Stomach (tissue), 4 donors: ENCODE results near the gene FOSL2.

Experiments
- POLR2AphosphoS5 ChIP-seq, 3 donors: sonication (generic); formaldehyde crosslinking; IDR thresholded peaks; one replicate each; pipeline ENCODE4 v1.6.1; 2016; ENCODE audit warnings: antibody characterized with exemption in 3 of 3
- TF ChIP-seq, protein P1 (sequence below), 7 experiments: fragments of 450-650 bp in 4 of 7; fragments of 200-600 bp in 3 of 7; sonication (generic) in 3 of 7; IDR thresholded peaks; one replicate each; pipeline ENCODE4 v1.5.1; 2016 to 2019; ENCODE audit warnings: antibody characterized with exemption in 7 of 7, control low read depth in 2 of 7, mild to moderate bottlenecking in 1 of 7

DNA sequence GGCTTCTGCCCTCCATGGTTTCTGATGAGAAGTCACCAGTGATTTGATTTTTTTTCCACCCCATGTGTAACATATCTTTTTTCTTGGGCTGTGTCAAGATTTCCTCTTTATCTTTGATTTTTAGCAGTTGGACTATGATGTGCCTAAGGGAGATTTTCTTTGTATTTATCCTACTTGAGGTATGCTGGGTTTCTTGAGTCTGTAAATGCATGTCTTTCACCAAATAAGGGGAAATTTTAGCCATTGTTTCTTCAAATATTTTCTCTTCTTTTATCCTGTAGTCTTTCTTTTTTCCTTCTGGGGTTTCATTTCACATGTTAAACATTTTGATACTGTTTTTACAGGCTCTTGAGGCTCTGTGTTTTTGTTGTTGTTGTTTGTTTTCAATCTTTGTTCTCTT lies 69.5 kb downstream of the FOSL2 start:
- TF ChIP-seq, protein P1, sequence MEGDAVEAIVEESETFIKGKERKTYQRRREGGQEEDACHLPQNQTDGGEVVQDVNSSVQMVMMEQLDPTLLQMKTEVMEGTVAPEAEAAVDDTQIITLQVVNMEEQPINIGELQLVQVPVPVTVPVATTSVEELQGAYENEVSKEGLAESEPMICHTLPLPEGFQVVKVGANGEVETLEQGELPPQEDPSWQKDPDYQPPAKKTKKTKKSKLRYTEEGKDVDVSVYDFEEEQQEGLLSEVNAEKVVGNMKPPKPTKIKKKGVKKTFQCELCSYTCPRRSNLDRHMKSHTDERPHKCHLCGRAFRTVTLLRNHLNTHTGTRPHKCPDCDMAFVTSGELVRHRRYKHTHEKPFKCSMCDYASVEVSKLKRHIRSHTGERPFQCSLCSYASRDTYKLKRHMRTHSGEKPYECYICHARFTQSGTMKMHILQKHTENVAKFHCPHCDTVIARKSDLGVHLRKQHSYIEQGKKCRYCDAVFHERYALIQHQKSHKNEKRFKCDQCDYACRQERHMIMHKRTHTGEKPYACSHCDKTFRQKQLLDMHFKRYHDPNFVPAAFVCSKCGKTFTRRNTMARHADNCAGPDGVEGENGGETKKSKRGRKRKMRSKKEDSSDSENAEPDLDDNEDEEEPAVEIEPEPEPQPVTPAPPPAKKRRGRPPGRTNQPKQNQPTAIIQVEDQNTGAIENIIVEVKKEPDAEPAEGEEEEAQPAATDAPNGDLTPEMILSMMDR (IDR thresholded peaks at IDR 0.05) = no peak
- no peak for TF ChIP-seq POLR2AphosphoS5 (IDR thresholded peaks at IDR 0.05)
